Measurements from ENCODE around the gene MAVS. TPM values are rescaled to one million over a fixed set of nuclear protein-coding genes. Genes with fewer than 3 reads are reported as not detected.
A peak's percentile ranks its signal among the peaks of the same experiment; 100 is the strongest.

The MAVS gene
- total RNA-seq, 1 experiment from 2014 or later, result 23.4 TPM

DNA sequence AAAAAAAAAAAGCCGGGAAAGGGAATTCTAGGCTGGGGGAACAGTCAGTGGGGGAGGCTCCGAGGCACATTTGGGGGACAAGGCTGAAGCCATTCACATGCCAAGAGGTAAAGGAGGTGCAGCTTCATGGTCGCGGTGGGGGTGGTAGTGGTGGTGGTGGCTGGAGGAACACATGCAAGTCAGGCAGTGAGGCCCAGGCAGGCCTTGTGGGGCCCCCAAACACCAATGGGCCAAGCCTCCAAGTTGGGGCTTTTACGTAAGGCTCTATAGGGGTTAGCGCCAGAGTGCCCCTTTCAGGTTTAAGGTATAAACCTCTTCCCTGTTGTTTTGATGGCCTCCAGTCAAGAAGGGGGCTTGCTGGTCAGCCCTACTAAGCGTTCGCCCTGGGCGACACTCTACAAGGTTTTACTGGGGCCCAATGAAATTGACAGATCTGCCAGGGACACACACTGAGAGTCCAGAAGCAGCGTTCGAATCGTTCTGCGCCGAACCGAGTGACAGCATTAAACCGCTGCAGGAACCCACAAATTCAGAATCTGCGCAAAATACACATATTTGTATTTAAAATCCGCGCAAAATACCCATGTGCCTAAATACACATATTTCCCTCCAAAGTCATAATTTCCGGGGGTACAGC is 27.1 kb upstream of the MAVS start:
- CTCF ChIA-PET, result interaction anchor here (0.8 to 6.6 kb wide), 15 partner anchors 9 to 253 kb away, joined by 3 to 92 read pairs (median 15); partner anchors contain the start of genes ADISSP, CDC25B, CENPB and SPEF1

GRCh38 chr20:3820048-3820900 is 26.4 kb upstream of the MAVS start, which contains the start of gene AP5S1:
AP5S1 (plus strand) TSS chr20:3820547; CDS start chr20:3822118, 1,571 bp downstream.
- peaks cover 28% of the 10 kb centered on the region for H3K4me1 Mint-ChIP-seq
- H3K27me3 Mint-ChIP-seq (ENCODE audit: low read depth), result no peaks in the 10 kb centered on the region
- ATAC-seq (peak; percentile 80), DNase-seq (ENCODE audit: low spot score) (peak; percentile 99)
- H3K36me3 Mint-ChIP-seq, result no peaks in the 10 kb centered on the region
- ChIA-PET CTCF (interaction anchor here (0.6 to 6.6 kb wide), 28 partner anchors 8 to 272 kb away, joined by 3 to 92 read pairs (median 5); partner anchors contain the start of genes ADISSP, CDC25B, CENPB and MAVS), POLR2A (interaction anchor here (1.0 to 1.3 kb wide), 3 partner anchors 20 to 43 kb away, joined by 3 to 5 read pairs (median 4); no protein-coding TSS in a partner anchor)
- peak within 1 kb of the TSS; percentile 78 for H3K4me3 Mint-ChIP-seq
- no peaks in the 10 kb centered on the region for H3K9me3 Mint-ChIP-seq
- peak within 1 kb of the TSS; percentile 97 for H3K27ac Mint-ChIP-seq
- TF ChIP-seq OVOL2 (CRISPR knock-in tag; IDR thresholded peaks at IDR 0.05; ENCODE audit: borderline replicate concordance) (no peak), FOXJ3 (CRISPR knock-in tag; IDR thresholded peaks at IDR 0.05; ENCODE audit: borderline replicate concordance) (no peak), GABPB1 (CRISPR knock-in tag; IDR thresholded peaks at IDR 0.05) (peak; percentile 82), PRDM15 (CRISPR knock-in tag; IDR thresholded peaks at IDR 0.05) (no peak), NR1H2 (CRISPR knock-in tag; IDR thresholded peaks at IDR 0.05) (no peak), EMX1 (CRISPR knock-in tag; IDR thresholded peaks at IDR 0.05) (no peak), NR3C1 (CRISPR knock-in tag; conservative IDR thresholded peaks at IDR 0.05; ENCODE audit: low read depth) (no peak), NFYB (CRISPR knock-in tag; conservative IDR thresholded peaks at IDR 0.05; ENCODE audit: low read depth) (no peak), GTF2I (CRISPR knock-in tag; conservative IDR thresholded peaks at IDR 0.05) (no peak), RORB (CRISPR knock-in tag; IDR thresholded peaks at IDR 0.05) (no peak), CREM (CRISPR knock-in tag; IDR thresholded peaks at IDR 0.05) (peak; percentile 99), HMGA2 (CRISPR knock-in tag; IDR thresholded peaks at IDR 0.05) (no peak), PRRX2 (CRISPR knock-in tag; IDR thresholded peaks at IDR 0.05) (no peak), JAZF1 (CRISPR knock-in tag; IDR thresholded peaks at IDR 0.05) (no peak)
- TF ChIP-seq, protein P1, sequence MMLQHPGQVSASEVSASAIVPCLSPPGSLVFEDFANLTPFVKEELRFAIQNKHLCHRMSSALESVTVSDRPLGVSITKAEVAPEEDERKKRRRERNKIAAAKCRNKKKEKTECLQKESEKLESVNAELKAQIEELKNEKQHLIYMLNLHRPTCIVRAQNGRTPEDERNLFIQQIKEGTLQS (CRISPR knock-in tag; conservative IDR thresholded peaks at IDR 0.05), result no peak
- TF ChIP-seq, protein P2, sequence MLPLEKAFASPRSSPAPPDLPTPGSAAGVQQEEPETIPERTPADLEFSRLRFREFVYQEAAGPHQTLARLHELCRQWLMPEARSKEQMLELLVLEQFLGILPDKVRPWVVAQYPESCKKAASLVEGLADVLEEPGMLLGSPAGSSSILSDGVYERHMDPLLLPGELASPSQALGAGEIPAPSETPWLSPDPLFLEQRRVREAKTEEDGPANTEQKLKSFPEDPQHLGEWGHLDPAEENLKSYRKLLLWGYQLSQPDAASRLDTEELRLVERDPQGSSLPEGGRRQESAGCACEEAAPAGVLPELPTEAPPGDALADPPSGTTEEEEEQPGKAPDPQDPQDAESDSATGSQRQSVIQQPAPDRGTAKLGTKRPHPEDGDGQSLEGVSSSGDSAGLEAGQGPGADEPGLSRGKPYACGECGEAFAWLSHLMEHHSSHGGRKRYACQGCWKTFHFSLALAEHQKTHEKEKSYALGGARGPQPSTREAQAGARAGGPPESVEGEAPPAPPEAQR (CRISPR knock-in tag; IDR thresholded peaks at IDR 0.05), result no peak
- TF ChIP-seq, protein P3, sequence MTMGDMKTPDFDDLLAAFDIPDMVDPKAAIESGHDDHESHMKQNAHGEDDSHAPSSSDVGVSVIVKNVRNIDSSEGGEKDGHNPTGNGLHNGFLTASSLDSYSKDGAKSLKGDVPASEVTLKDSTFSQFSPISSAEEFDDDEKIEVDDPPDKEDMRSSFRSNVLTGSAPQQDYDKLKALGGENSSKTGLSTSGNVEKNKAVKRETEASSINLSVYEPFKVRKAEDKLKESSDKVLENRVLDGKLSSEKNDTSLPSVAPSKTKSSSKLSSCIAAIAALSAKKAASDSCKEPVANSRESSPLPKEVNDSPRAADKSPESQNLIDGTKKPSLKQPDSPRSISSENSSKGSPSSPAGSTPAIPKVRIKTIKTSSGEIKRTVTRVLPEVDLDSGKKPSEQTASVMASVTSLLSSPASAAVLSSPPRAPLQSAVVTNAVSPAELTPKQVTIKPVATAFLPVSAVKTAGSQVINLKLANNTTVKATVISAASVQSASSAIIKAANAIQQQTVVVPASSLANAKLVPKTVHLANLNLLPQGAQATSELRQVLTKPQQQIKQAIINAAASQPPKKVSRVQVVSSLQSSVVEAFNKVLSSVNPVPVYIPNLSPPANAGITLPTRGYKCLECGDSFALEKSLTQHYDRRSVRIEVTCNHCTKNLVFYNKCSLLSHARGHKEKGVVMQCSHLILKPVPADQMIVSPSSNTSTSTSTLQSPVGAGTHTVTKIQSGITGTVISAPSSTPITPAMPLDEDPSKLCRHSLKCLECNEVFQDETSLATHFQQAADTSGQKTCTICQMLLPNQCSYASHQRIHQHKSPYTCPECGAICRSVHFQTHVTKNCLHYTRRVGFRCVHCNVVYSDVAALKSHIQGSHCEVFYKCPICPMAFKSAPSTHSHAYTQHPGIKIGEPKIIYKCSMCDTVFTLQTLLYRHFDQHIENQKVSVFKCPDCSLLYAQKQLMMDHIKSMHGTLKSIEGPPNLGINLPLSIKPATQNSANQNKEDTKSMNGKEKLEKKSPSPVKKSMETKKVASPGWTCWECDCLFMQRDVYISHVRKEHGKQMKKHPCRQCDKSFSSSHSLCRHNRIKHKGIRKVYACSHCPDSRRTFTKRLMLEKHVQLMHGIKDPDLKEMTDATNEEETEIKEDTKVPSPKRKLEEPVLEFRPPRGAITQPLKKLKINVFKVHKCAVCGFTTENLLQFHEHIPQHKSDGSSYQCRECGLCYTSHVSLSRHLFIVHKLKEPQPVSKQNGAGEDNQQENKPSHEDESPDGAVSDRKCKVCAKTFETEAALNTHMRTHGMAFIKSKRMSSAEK (CRISPR knock-in tag; IDR thresholded peaks at IDR 0.05; ENCODE audit: borderline replicate concordance), result no peak

More for the DNA sequence above, 27.1 kb upstream of the MAVS start:
- no peaks in the 10 kb centered on the region for H3K9me3 Mint-ChIP-seq
- peaks cover 28% of the 10 kb centered on the region for H3K4me1 Mint-ChIP-seq
- TF ChIP-seq PREB (CRISPR knock-in tag; IDR thresholded peaks at IDR 0.05; ENCODE audit: borderline replicate concordance) (no peak), CREB1 (CRISPR knock-in tag; IDR thresholded peaks at IDR 0.05) (0 out of 2 replicates have a peak, but pooled peaks have one; percentile 7)
- POLR2A ChIA-PET, result interaction anchor here (0.6 to 1.7 kb wide), 6 partner anchors 19 to 70 kb away, joined by 3 to 8 read pairs (median 4); partner anchors contain the start of gene SPEF1
- no peaks in the 10 kb centered on the region for H3K27me3 Mint-ChIP-seq (ENCODE audit: low read depth)
- no peak for DNase-seq (ENCODE audit: low spot score)
- ATAC-seq, result no peak
- H3K4me3 Mint-ChIP-seq, result peak overlapping the region; percentile 64
- no peaks in the 10 kb centered on the region for H3K36me3 Mint-ChIP-seq
- H3K27ac Mint-ChIP-seq, result peak overlapping the region; percentile 63; the same call in 1 of the 2 replicates
